Stromal cell of bone marrow (primary cell): ENCODE results near the gene MKLN1.
A peak's percentile ranks its signal among the peaks of the same experiment; 100 is the strongest.

Source experiments
- DNase-seq: peaks from one replicate; pipeline ENCODE4 v3.0.0-alpha.2; 2012; ENCODE audit warnings: low read depth

Gene MKLN1

DNA sequence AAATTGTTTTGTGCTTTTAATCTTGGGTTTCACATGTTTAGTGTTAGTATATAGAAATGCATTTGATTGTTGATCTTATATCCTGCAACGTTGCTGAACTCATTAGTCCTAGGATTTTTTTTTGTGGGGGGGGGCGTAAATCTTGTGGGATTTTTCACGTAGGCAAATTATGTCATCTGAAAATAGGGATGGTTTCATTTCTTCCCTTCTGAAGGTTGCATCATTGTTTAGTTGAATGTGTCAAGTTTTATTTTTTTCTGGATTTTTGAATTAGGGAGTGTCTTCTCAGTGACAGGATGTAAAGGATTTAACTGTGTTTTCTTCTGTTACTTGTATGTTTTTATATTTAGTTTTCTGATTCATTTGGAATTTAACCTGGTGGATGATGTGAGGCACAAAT is 26.7 kb downstream of the MKLN1 start:
- DNase-seq, result no peak

DNA sequence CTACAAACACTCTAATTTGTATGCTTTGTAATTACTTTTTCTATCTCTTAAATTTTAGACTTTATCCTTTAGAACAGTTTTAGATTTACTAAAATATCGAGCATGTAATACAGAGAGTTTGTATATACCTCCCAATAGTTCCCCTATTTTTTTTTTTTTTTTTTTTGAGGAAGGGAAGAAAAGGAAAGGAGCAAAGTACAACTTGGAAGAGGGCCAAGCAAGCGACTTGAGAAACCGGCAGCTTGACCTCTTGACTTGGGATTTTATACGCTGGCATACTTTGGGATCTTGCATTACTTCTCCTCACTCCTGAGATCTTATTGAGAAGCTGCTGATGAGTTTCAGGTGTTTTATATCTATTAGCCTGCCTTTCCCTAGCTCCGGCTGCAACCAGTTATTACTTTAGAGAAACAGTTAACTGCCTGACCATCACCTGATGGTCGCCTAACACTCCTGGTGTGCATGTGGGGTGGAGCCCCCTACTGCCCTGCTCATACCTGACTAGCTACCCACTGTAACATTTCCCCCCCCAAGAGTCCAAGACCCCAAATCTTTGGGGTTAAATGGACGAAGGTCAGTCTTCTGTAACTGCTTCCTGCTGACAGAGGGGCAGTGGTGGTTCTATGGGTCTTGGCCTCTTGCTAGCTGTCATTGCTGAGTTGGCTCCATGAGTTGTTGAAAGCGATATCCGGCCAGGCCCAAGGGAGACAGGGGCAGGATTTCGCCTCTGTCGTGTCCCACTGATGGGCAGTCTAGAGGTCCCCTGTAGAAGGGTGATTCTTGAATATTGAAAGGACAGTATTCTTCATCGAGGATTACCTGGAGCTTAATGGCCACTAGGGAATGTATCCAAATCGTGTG is 28.5 kb downstream of the MKLN1 start:
- DNase-seq, result no peak

DNA sequence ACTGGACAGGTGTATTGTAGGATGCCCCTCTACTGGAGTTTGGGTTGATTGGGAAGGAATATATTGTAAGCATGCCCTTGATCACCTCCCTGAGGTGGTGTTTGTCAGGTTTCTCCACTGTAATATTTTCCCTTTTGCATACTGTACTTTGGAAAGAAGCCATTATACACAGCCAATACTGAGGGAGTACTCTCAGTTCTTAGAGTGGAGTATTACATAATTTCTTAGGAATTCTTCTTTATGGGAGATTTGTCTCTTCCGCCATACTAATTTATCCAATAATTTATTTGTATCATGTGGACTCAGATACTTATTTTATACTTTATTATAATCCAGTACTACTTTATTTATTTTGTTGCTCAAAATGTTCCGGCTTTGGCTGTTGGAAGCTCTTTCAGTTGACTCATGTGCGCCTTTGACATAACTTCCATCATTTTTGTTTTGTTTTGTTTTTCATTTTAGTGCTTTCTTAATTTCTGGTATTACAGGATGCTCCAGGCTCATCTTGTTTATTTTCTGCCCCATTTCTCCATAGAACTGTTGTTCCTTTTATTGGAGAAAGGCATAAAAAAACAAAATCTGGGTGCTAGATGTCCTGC is 29.7 kb downstream of the MKLN1 start:
- no peak for DNase-seq

DNA sequence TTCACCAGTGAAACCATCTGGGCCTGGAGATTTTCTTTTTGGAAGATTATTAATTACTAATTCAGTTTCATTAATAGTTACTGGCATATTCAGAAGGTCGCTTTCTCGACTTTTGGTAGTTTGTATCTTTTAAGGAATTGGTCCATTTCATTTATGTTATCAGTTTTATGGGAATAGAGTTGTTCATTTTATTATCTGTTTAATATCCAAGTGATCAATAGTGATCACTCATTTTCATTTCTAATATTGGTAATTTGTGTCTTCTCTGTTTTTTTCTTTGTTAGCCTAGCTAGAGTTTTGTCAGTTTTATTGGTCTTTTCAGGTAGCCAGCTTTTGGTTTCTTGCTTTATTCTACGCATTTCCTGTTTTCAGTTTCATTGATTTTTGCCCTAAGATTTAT is 31.0 kb downstream of the MKLN1 start:
- no peak for DNase-seq

DNA sequence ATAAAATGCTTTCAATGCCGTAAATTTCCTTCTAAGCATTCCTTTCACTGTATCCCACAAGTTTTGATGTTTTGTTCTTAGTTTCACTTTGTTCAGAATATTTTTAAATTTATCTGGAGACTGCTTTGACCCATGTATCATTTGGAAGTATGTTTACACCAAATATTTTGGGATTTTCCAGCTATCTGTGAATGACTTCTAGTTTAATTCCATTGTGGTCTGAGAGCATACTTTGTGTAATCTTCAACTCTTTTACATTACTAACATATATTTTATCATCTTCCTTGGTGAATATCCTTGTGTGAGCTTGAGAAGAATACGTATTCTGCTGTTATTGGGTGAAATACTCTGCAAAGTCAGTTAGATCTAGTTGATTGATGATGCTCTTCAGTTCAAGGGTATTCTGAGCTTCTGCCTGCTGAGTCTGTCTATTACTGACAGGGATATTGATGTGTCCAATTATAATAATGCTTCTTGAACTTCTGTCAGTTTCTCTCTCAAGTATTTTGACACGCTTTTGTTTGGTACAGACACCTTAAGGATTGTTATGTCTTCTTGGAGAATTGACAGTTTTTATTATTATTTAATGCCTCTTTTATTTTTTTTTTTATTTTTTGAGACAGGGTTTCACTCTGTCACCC is 31.6 kb downstream of the MKLN1 start:
- DNase-seq, result no peak

DNA sequence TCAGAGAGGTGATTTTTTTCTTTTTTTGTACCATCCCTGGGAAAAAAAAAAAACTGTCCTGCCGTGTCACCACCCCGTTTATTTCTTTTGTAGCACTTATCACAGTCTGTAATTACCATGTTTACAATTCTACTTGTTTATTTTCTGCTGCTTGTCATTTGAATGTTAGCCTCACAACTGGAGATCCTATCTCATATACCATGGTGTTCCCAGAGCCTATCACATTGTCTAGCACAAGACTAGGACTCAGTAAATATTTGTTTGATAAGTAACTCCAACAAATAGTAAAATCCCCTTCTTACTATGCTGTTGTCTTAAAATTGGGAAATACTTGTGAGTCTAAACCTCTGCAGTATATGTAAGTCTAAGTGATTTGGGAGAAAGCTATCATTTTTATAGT is 36.0 kb downstream of the MKLN1 start:
- DNase-seq, result no peak

DNA sequence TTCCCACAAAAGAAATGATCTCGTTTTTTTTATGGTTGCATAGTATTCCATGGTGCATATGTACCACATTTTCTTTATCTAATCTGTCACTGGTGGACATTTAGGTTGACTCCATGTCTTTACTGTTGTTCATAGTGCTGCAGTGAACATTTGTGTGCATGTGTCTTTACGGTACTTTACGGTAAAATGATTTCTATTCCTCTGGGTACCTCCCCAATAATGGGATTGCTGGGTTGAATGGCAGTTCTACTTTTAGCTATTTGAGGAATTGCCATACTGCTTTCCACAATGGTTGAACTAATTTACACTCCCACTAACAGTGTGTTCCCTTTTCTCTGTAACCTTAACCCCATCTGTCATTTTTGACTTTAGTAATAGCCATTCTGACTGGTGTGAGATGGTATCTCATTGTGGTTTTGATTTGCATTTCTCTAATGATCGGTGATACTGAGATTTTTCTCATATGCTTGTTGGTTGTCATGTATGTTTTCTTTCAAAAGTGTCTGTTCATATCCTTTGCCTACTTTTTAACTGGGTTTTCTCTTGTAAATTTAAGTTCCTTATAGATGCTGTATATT is 37.2 kb downstream of the MKLN1 start:
- DNase-seq, result no peak

DNA sequence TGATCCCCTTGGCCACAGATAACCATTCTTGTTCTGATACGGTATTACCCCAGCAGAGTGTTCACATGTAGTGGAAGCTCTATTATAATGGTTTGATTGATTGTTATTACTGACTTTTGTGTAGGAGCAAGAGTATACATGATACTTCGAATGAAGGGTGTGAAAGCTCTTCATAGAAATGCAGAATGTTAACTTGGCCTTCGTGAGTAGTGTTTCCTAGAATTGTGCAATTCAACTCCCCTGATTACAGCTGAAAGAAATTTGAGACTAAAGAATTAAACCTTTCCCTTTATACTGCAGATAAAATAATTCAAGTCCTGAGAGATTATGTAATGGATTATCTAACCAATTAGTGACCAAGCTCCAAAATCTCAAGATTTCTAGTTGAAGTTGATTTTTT is 38.2 kb downstream of the MKLN1 start:
- peak; percentile 18 for DNase-seq

DNA sequence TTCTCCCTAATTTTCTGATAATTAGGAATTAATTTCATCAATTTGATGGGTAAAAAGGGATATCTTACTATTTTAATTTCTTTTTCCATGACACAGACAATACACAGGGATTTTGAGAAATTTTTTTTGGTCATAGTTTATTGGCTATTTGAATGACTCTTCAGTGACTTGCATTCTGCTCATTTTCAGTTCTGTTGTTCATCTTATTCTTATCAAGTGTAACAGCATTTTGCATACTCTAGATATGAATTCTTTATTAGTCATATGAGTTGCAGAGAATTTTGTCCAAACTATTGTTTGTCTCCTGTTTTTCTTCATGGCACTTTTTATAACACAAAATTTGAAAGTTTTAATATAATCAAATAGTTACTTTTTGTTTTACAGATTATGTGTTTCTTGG is 41.7 kb downstream of the MKLN1 start:
- no peak for DNase-seq

DNA sequence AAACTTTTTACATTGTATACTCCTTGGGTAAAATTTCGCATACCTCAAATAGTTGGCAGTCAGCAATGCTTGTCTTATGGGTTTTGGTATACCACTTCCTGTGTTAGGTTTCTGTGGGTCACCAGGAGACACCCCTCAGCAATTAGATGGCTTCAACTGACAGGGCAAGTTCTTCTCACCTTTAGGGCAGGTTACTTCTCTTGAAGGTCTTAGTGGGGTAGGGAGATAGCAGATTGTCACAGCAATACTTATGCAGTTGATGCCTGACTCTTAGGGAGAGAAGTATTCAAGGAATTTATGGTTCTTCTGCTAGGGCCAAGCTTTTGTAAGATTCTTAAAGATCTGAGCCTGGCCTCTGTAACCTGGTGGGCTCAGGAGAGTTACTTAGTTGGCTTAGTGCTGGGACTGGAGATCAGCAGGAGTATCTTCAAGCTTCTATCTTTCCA is 42.9 kb downstream of the MKLN1 start:
- no peak for DNase-seq

DNA sequence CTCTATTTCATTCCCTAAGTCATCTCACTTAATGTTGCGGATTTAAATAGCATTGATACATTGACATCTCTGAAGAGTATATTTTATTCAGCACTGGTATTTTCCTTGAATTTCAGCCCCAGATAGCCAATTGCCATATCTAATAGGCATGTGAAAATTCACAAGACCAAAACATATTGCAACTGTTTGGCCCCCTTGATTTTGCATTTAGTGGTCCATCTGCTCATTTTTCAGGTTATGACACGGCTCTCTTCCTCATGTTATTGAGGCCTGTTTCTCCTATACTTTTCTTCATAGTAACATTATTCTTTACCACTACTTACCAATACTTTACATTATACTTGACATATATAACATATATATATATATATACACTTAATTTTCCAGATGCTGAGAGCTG is 43.7 kb downstream of the MKLN1 start:
- no peak for DNase-seq

DNA sequence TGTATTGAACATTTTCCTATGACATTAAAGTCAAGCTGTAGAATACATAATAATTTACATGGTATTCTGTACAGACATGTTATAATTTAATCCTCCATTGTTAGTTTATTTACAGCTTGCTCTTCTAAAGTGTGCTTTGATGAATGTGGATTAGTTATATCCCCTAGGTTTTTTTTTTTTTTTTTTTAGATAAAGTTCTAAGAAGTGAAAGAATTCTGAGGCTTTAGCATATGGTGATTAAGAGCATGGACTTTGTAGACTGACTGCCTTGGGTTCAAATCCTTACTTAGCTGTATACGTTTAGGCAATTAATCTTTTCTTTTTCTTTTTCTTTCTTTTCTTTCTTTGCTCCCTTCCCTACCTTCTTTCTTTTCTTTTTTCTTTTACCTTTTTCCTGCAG is 44.9 kb downstream of the MKLN1 start:
- no peak for DNase-seq

DNA sequence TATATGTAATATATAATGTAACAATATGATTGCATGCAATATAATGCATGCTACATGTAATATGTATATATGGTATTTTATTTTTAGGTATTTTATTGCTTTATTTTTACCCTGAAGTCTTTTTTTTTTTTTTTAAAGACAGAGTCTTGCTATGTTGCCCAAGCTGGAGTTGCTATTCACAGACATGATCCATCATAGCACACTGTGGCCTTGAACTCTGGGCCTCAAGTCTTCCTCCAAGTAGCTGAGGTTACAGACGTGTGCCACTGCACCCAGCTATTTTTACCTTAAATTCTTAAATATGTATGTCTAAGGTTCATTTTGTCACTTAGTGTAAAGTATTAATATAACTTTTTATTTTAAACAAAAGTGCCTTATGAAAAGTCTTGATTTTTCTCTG is 47.1 kb downstream of the MKLN1 start:
- DNase-seq, result no peak

DNA sequence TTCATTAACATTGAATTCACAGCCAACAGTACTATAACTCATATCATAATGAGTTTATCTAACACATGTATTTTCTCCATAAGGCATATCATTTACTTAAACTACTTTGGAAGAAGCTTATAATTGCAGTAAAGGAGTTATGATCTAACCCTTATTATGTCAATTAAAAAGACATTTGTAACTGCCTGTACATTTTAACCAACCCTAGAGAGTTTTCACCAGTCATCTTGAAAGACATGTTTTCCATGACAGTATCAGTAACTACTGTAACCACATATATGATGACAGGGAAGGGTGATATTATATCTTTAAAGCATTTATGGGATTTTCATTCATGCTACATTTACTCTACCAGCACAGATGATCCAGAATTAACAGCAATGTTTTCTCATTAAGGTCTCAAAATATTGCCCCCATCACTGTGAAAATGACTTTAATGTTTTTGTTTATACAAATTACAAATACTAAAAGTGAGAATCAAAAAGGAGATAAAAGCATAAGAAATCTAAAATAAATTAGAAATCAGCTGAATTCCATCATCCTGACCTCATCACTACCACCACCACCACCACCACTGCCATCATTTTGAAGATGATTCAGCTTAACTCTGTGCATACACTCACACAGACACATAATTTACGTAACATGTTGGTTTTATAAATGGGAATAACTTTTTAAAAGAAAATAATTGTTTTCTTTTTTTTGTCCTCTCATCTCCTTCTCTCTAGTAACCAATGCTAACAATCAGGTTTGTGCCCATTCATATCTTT is 53.6 kb downstream of the MKLN1 start:
- peak; percentile 27 for DNase-seq

DNA sequence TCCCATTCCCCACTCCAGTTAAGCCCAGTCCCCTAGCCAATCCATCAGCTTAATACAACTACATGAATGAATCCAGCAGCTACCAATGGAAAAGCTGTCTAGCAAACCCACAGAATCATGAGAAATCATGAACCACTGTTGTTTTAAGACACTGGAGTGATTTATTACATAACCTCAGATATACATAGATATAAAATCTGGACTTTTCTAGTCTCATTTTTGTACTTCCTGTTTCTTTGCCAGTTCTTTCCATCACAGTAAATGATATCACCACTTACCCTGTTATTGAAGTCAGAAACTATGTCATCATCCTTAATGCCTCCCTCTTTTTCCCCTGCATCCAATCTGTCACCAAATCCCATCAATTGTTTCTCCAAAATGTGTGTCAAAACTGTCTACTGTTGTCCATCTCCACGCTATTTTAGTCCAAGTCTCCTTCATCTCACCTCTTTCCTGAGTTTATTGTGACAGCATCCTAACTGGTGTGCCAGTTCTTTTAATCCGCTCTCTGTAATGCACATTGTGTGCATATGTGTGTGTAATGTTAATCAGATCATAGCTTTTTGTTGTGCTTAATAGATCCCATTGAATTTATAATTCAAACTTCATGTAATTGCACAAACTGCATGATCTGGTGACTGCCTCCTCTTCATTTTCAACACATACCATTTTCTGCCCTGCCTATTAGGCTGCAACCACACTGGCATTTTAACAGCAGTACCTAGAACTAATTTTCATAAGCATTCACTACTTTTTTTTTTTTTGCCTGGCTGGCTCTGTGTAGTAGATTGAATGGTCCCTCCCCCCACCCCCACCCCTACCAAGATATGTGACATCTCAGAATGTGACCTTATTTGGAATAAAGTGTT is 56.0 kb downstream of the MKLN1 start:
- DNase-seq, result peak; percentile 32

DNA sequence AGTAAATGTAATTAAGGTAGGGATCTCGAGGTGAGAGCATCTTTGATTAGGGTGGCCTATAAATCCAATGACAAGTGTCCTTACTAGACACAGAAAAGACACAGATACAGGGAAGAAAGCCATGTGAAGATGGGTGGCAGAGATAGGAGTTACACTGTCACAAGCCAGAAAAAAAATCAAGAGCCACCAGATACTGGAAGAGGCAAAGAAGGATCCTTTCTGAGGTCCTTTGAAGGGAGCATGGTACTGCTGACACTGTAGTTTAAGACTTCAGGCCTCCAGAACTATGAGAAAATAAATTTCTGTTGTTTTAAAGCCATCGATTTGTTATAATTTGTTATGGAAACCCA is 56.6 kb downstream of the MKLN1 start:
- DNase-seq, result no peak

DNA sequence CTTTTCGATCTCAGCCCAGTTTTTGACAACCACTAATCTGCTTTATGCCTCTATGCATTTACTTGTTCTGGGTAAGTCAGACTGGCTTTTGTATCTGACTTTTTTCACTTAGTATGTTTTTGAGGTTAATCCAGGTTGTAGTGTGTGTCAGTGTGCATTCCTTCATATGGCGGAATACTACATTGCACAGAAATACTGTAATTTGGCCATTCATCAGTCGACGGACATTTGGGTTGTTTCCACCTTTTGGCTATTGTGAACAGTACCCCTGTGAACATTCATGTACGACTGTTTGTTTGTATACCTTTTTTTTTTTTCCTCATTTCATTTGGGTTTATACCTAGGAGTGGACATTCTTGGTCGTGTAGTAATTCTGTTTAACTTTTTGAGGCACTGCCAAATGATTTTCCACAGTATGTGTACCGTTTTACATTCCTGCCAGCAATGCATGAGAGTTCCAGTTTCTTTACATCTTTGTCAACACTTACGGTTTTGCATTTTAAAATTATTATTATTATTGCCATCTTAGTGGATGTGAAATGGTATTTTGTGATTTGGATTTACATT is 57.4 kb downstream of the MKLN1 start:
- DNase-seq, result no peak

DNA sequence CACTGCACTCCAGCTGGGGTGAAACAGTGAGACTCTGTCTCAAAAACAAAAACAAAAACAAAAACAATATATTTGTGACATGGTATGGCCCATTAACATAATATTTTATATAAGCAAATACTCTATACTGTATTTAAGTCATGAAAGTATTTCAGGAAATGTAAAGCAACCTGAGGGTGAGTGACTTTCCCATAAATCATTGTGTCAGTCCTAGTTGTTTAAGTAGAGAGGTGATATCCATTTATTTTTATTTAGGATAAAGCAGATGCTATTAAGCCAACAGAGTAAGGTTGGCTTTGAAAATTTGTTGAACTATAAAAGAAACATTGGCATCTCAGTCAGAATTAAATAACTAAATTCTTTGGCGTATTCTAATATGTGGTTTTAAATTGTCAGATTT is 60.5 kb downstream of the MKLN1 start:
- DNase-seq, result no peak

DNA sequence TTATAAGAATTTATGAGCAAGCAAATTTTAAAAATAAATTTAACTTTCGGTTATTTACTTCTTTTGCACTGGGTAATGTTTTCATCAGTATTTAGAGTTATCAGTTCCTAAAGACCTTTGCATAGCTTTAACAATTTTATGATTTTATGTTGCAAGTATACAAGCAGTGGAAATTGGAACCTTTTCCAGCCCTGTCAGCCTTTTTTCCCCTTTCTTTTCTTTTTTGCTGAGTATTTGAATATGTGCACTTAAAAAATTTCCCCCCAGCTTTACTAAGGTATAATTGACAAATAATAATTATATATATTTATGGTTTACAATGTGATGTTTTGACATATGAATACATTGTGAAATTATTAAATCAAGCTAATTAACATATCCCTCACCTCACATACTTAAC is 62.6 kb downstream of the MKLN1 start:
- DNase-seq, result no peak

DNA sequence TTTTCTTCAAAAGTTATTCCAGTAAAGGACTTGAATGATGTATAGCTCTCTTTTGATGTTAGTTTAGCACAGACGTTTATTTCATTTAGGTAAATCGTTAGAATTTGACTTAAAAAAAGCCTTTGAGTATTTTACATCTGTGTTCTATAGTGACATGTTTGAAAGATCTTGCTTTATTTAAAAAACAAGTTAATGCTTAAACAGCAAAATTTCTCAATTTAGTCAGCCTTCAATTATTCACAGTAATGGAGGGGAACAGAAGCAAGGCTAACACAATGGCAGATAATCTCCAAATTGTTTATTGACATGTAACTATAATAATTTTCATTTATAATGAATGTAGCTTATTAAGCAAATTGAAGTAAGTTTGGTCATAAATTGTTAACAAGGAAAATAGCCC is 63.5 kb downstream of the MKLN1 start:
- no peak for DNase-seq

DNA sequence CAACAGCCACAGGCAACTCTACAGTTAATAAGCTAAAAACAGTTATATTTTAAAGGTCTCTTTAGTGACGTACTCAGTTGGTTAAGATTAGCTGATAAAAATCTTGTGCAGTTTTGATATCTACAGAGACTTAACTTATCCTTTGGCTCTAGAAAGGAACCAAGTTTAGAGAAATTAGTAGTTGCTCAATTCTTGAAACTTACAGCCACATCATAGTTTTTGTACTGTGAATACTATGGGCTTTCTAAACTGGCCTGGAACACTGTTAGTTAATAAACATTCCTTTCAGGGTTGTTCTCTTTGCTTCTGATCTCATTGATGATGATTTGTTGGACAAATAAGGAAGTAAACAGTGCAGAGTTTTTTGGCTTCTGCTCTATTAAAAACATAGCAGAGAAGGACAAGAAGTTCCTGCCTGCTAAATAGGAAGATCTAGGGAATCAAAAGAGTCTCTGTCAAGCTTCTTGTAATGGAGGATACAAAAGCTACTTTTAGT is 73.1 kb downstream of the MKLN1 start:
- no peak for DNase-seq
